Left lung (tissue), 10 donors: ENCODE measurements around the gene TMEM31. TPM values are rescaled to one million over a fixed set of nuclear protein-coding genes. Genes with fewer than 3 reads are reported as not detected.
A peak's percentile ranks its signal among the peaks of the same experiment; 100 is the strongest.

Experiments used
- ATAC-seq: fragments of 200-7000 bp; cut with Tn5 transposase; one replicate; pipeline ENCODE4 v1.9.1; 2020; ENCODE audit warnings: moderate library complexity
- DNase-seq, 4 donors: peaks; one replicate each; pipeline ENCODE4 v3.0.0-alpha.2; 2013 to 2020
- H3K27ac ChIP-seq, 2 donors: fragments of 200-600 bp; sonication (generic) in 1 of 2; one replicate each; pipeline versions ENCODE4 v1.5.0 to v1.8.0; 2020 to 2021
- H3K27me3 ChIP-seq, 2 donors: fragments of 200-600 bp; sonication (generic) in 1 of 2; one replicate each; pipeline versions ENCODE4 v1.5.0 to v1.8.0; 2020 to 2021
- H3K36me3 ChIP-seq, 2 donors: fragments of 200-600 bp; sonication (generic) in 1 of 2; one replicate each; pipeline versions ENCODE4 v1.5.0 to v1.8.0; 2020 to 2021
- H3K4me1 ChIP-seq, 2 donors: fragments of 200-600 bp; one replicate each; pipeline ENCODE4 v1.8.0; 2021
- H3K4me3 ChIP-seq, 2 donors: fragments of 200-600 bp; sonication (generic) in 1 of 2; one replicate each; pipeline versions ENCODE4 v1.5.0 to v1.8.0; 2020 to 2021; ENCODE audit warnings: mild to moderate bottlenecking in 1 of 2
- H3K9me3 ChIP-seq, 2 donors: fragments of 200-600 bp; sonication (generic) in 1 of 2; one replicate each; pipeline versions ENCODE4 v1.5.0 to v1.8.0; 2020 to 2021
- CTCF ChIP-seq, 2 donors: fragments of 200-600 bp; sonication (generic) in 1 of 2; IDR thresholded peaks; one replicate each; pipeline versions ENCODE4 v1.5.0 to v1.8.0; 2021; ENCODE audit warnings: antibody characterized with exemption in 2 of 2
- intact Hi-C, 2 donors: fragments of 100-400 bp; cut with DNase I; formaldehyde crosslinking; loops; one replicate each; pipeline versions ENCODE4 v1.11.2 to v1.14.2; 2022
- polyA plus RNA-seq, 6 donors: library from polyadenylated mRNA; unstranded; fragments of 120-200 nt; gene quantifications; one replicate each; pipeline ENCODE4 v1.2.1, GENCODE V29; 2013; ENCODE audit not compliant: insufficient read length in 6 of 6
- total RNA-seq, 2 donors: library from RNA; stranded (reverse); fragmentation: NEBNext Ultra II Directional; extraction: Animal tissue kit (Norgen Biotek cat#: 25700); gene quantifications; one replicate each; pipeline ENCODE4 v1.2.1, GENCODE V29; 2021
- donor health status: DM: no; HTN: yes; CAD: no.
- donor health status: DM: no; HTN: no; CAD: no.

TMEM31 gene
- total and polyA plus RNA-seq, 8 donors: 0.80 to 1.8 (median 1.5) TPM; not detected in 2

GRCh38 chrX:103686199-103687072 is 24.3 kb upstream of the TMEM31 start, which contains the start of gene MORF4L2:
MORF4L2 (minus strand) TSS chrX:103686699; CDS start chrX:103677027, 9,672 bp downstream.
- DNase-seq: peak; percentile 82 to 96 (median 92)

GRCh38 chrX:103687073-103687695 is 23.5 kb upstream of the TMEM31 start:
- peaks cover 0 to 3% of the 10 kb centered on the region in 2 donors for H3K27me3 ChIP-seq
- H3K36me3 ChIP-seq: peaks cover 0 to 28% of the 10 kb centered on the region in 2 donors
- peak overlapping the region; percentile 33 to 53 for H3K4me3 ChIP-seq
- ATAC-seq (peak; percentile 88), DNase-seq (peak; percentile 89 to 94 (median 89))
- peak in 1 of 2 donors; percentile 54 for TF ChIP-seq CTCF (IDR thresholded peaks at IDR 0.05)
- peak overlapping the region; percentile 94 to 96 for H3K27ac ChIP-seq
- H3K4me1 ChIP-seq: peaks cover 0 to 9% of the 10 kb centered on the region in 2 donors
- intact Hi-C loops: loop anchor here in 1 of 2 donors (10.0 kb wide), 1 partner anchor 152 kb away; no protein-coding TSS in a partner anchor
- no peaks in the 10 kb centered on the region for H3K9me3 ChIP-seq

More at GRCh38 chrX:103686199-103687072, 24.3 kb upstream of the TMEM31 start, which contains the start of gene MORF4L2:
- Histone ChIP-seq H3K4me1 (peaks cover 0 to 9% of the 10 kb centered on the region in 2 donors), H3K36me3 (peaks cover 0 to 32% of the 10 kb centered on the region in 2 donors), H3K27me3 (peaks cover 0 to 3% of the 10 kb centered on the region in 2 donors), H3K4me3 (peak within 1 kb of the TSS; percentile 34 to 53), H3K27ac (peak within 1 kb of the TSS; percentile 94 to 96), H3K9me3 (no peaks in the 10 kb centered on the region)
- TF ChIP-seq CTCF (IDR thresholded peaks at IDR 0.05): no peak
- intact Hi-C loops: loop anchor here in 1 of 2 donors (10.0 kb wide), 1 partner anchor 152 kb away; no protein-coding TSS in a partner anchor
- peak; percentile 86 for ATAC-seq

GRCh38 chrX:103687696-103688201 is 23.0 kb upstream of the TMEM31 start:
- ATAC-seq (peak; percentile 51), DNase-seq (peak in 3 of 4 donors; percentile 73 to 84 (median 74))
- intact Hi-C loops: loop anchor here in 1 of 2 donors (10.0 kb wide), 1 partner anchor 153 kb away; no protein-coding TSS in a partner anchor
- H3K9me3 ChIP-seq: no peaks in the 10 kb centered on the region
- no peaks in the 10 kb centered on the region for H3K27me3 ChIP-seq
- H3K4me1 ChIP-seq: peaks cover 0 to 5% of the 10 kb centered on the region in 2 donors
- peaks cover 0 to 22% of the 10 kb centered on the region in 2 donors for H3K36me3 ChIP-seq
- peak overlapping the region; percentile 94 to 96 for H3K27ac ChIP-seq
- H3K4me3 ChIP-seq: peak overlapping the region; percentile 33 to 53
- peak in 1 of 2 donors; percentile 42 for TF ChIP-seq CTCF (IDR thresholded peaks at IDR 0.05)

GRCh38 chrX:103688946-103689345 is 21.8 kb upstream of the TMEM31 start:
- intact Hi-C loops: loop anchor here in 1 of 2 donors (10.0 kb wide), 1 partner anchor 154 kb away; no protein-coding TSS in a partner anchor
- no peaks in the 10 kb centered on the region for H3K27me3 ChIP-seq
- H3K4me3 ChIP-seq: no peak overlapping the region
- H3K9me3 ChIP-seq: no peaks in the 10 kb centered on the region
- ATAC-seq (peak; percentile 10), DNase-seq (no peak)
- no peak overlapping the region for H3K27ac ChIP-seq
- peaks cover 0 to 10% of the 10 kb centered on the region in 2 donors for H3K36me3 ChIP-seq
- H3K4me1 ChIP-seq: peaks cover 0 to 5% of the 10 kb centered on the region in 2 donors
- peak; percentile 60 to 69 for TF ChIP-seq CTCF (IDR thresholded peaks at IDR 0.05)
